Head of caudate nucleus (tissue), 42 donors: ENCODE data around the gene OR6C2.
A peak's percentile ranks its signal among the peaks of the same experiment; 100 is the strongest.
"Not testable (repeated sequence)": the region's sequence is repeated elsewhere in the genome, so short reads cannot be mapped to it uniquely, and the experiment has no call there.

Source experiments
- DNase-seq, 42 donors: peaks; one replicate each; pipeline versions ENCODE4 v3.0.0 to v3.0.0-alpha.2; 2020 to 2021; ENCODE audit warnings: mixed read lengths in 7 of 42
- intact Hi-C: fragments of 100-400 bp; cut with DNase I; formaldehyde crosslinking; loops from one replicate; pipeline ENCODE4 v1.15.0; 2022

The OR6C2 gene

DNA sequence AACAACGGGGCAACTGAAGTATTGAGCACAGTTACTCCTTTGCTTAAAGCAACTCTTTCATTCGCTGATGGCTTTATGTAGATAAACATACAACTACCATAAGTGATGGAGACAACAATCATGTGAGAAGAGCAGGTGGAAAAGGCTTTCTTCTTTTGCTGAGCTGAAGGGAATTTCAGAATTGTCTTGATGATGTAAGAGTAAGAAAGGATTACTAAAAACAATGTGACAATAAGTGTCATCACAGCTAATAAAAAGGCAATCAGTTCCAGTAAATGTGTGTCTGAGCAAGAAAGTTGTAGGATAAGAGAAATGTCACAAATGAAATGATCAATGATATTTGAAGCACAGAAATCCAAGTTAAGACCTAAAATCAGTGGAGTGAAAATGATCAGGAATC, 25.4 kb downstream of the OR6C2 start:
- no peak for DNase-seq
- intact Hi-C loops = no loop called here

DNA sequence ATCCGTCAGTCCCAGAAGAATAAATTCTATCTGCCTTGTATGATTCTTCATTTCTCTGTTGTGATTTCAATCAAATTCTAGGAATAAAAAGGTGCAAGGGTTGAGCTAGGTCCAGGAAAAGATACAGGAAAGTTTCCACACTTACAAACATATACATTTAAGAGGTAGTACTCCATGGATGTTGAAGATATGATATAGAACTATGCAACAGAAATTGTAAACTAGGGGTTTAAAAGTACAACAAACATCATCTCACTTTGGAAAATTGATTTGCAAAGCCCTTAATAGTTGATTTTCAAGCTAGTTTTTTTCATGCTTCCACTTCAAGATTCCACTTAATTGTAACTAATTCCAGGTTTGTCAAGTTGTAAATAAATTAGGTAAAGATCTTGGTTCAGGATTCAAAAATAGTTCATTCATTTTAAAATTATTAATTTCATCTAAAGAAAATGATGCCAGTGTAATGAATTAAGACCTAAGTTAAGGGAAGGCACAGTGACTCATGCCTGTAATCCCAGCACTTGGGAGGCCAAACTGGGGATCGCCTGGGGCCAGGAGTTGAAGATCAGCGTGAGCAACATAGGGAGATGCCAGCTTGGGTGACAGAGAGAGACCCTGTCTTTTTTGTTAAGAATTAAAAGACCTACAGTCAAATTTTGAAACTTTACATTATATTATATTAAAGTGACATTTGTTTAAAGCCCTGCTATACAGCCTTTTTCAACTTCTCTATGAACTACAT, 26.4 kb downstream of the OR6C2 start, which contains the start of gene OR6C70:
Gene OR6C70 (minus strand): TSS at position 51 of the 742 bp plus-strand sequence. CDS start 0 bp downstream, at position 51.
- intact Hi-C loops = no loop called here
- DNase-seq = no peak

DNA sequence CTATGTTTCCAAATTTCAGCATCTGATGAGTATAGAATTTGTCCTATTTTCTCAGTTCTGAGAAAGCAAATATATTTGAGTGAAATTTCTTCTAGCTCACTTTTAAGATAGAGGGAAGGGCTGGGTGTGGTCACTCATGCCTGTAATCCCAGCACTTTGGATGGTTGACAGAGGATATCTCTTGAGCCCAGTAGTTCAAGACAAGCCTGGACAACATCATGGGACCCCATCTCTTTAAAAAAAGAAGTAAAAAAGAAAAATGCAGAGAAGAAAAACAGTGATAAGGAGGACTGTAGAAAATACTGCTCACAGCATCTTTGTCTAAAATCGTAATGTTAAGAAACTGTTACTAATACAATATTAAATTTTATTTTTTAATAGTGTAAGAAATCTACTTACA, 28.4 kb downstream of the OR6C2 start:
- DNase-seq = no peak
- intact Hi-C loops = no loop called here

DNA sequence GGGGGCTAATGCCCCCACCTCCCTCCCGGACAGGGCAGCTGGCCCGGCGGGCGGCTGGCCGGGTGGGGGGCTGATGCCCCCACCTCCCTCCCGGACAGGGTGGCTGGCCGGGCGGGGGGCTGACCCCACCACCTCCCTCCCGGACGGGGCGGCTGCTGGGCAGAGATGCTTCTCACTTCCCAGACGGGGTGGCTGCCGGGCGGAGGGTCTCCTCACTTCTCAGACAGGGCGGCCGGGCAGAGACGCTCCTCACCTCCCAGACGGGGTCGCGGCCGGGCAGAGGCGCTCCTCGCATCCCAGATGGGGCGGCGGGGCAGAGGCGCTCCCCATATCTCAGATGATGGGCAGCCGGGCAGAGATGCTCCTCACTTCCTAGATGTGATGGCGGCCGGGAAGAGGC, 35.3 kb downstream of the OR6C2 start:
- intact Hi-C loops, DNase-seq: not testable (repeated sequence)

DNA sequence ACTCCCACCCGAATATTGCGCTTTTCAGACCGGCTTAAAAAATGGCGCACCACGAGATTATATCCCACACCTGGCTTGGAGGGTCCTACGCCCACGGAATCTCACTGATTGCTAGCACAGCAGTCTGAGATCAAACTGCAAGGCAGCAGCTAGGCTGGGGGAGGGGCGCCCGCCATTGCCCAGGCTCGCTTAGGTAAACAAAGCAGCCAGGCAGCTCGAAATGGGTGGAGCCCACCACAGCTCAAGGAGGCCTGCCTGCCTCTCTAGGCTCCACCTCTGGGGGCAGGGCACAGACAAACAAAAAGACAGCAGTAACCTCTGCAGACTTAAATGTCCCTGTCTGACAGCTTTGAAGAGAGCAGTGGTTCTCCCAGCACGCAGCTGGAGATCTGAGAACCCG, 40.4 kb downstream of the OR6C2 start:
- intact Hi-C loops, DNase-seq: not testable (repeated sequence)

DNA sequence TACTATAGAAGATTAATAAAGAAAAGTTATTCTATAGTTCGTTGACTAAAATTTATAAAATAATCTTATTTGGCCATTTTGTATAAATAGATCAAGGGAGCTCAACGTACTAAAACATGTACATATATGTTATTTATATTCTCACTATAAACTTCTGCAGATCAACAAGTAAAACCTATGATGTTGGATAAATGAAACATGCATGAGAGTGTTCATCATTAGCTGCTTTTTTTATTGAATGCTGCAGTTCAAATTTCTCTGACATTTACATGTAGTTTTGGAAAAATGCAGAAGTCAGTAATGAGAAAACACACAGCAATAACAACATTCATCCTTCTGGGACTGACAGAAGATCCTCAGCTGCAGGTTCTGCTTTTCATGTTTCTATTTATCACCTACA, 48.2 kb downstream of the OR6C2 start, which contains the start of gene OR6C68:
Gene OR6C68 (plus strand): TSS at position 301 of the 400 bp plus-strand sequence. CDS start 0 bp downstream, at position 301.
- no peak for DNase-seq
- intact Hi-C loops = no loop called here

DNA sequence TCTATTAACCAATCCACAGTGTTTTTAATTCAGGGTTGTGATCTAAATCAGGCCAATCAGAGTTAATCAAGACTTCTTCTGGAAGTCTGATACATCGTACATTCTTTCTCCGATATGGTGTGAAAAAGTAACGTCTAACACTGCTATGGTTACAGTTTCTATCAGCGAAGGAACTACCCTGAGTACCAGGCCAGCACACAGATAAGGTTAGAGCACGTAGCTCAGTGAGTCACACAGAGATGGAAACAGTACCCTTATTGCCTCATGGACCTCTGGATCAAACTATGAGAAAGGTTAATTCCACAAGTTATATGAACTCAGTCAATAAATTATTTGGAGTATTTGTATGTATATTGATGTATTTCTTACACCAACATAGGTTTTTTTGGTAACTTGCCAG, 51.6 kb downstream of the OR6C2 start:
- no peak for DNase-seq
- intact Hi-C loops = no loop called here

DNA sequence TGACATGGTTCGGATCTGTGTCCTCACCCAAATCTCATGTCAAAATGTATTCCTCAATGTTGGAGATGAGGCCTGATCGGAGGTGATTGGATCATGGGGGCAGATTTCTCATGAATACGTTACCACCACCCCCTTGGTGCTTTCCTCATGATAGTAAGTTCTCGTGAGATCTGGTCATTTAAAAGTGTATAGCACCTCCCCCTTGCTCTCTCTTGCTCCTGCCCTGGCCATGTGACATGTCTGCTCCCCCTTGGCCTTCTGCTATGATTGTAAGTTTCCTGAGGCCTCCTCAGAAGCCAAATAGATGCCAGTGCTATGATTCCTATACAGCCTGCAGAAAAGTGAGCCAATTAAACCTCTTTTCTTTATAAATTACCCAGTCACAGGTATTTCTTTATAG, 55.4 kb downstream of the OR6C2 start:
- intact Hi-C loops = no loop called here
- no peak for DNase-seq

DNA sequence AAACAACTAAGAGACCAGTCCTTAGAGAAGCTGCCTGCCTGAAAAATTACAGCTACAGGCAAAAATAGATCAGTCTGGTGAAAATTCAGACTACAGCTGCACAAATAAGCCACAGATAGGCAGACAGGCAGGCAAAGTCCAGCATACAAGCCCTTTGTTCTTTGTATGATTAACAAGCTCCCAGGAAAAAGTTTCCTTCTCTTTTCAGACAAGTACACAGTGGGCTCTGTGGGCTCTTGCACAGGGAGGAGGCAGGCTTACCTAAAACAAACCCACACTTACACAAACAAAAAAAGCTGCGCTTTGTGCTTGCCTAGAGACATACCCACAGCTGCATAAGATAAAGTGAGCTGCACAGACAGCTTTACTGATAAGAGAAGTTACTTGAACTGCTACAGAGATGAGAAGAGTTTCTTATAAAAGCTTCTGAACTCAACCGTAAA, 56.0 kb downstream of the OR6C2 start:
- intact Hi-C loops = no loop called here
- DNase-seq = peak in 8 of 42 donors; percentile 9 to 61 (median 24)

DNA sequence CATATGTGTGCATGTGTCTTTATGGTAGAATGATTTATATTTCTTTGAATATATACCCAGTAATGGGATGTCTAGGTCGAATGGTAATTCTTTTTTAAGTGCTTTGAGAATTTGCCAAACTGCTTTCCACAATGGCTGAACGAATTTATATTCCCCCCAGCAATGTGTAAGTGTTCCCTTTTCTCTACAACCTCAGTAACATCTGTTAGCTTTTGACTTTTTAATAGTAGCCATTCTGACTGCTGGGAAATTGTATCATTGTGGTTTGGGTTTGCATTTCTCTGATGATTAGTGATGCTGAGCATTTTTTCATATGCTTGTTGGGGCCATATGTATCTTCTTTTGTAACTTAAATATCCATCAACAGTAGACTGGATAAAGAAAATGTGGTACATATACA, 57.7 kb downstream of the OR6C2 start:
- intact Hi-C loops = no loop called here
- DNase-seq = no peak
